ENCODE data around the gene TMEM233. TPM values are rescaled to one million over a fixed set of nuclear protein-coding genes. Genes with fewer than 3 reads are reported as not detected.

The TMEM233 gene
- total and polyA plus RNA-seq, 10 of the 15 experiments (the other 5 are each of a cell fraction or from before 2014, with no cell fraction given): not detected

DNA sequence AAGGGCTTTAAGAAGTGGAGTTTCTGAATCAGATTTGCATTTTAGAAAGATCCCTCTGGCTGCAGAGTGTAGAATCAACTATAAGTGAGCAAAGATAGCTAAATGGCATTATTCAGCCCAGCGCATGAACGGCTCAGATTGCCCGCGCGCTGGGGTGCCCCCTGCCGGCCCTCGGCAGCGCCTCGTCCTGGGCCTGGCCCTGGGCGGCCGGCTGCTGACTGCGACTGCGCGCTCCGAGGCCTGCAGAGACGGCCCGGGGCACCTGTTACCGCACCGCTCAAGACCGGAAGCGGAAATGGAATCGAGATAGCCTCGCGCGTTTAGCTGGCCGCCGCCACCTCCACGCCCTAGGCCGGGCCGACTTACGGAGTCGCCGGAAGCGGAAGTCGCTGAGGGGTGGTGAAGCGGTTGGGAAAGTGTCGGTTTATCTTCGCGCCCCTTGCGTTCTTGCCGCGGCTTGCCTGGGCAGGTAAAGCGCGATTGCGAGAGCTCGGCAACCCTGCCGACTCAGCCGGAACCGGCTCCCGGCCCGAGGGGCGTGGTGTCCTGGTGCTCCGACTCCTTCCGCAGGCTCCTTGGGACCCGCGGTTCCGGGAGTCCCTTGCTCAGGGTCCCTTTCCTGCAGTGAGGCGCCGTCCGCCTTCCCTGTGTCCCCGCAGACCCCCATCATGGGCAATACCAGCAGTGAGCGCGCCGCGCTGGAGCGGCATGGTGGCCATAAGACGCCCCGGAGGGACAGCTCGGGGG, 74.2 kb downstream of the TMEM233 start, which contains the start of gene PRKAB1 (continued):
- TF ChIP-seq, protein P1, sequence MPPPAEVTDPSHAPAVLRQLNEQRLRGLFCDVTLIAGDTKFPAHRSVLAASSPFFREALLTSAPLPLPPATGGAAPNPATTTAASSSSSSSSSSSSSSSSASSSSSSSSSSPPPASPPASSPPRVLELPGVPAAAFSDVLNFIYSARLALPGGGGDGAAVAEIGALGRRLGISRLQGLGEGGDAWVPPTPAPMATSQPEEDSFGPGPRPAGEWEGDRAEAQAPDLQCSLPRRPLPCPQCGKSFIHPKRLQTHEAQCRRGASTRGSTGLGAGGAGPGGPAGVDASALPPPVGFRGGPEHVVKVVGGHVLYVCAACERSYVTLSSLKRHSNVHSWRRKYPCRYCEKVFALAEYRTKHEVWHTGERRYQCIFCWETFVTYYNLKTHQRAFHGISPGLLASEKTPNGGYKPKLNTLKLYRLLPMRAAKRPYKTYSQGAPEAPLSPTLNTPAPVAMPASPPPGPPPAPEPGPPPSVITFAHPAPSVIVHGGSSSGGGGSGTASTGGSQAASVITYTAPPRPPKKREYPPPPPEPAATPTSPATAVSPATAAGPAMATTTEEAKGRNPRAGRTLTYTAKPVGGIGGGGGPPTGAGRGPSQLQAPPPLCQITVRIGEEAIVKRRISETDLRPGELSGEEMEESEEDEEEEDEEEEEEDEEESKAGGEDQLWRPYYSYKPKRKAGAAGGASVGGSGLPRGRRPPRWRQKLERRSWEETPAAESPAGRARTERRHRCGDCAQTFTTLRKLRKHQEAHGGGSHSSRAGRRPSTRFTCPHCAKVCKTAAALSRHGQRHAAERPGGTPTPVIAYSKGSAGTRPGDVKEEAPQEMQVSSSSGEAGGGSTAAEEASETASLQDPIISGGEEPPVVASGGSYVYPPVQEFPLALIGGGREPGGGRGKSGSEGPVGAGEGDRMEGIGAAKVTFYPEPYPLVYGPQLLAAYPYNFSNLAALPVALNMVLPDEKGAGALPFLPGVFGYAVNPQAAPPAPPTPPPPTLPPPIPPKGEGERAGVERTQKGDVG (CRISPR knock-in tag; IDR thresholded peaks at IDR 0.05): no peak
- TF ChIP-seq, protein P2, sequence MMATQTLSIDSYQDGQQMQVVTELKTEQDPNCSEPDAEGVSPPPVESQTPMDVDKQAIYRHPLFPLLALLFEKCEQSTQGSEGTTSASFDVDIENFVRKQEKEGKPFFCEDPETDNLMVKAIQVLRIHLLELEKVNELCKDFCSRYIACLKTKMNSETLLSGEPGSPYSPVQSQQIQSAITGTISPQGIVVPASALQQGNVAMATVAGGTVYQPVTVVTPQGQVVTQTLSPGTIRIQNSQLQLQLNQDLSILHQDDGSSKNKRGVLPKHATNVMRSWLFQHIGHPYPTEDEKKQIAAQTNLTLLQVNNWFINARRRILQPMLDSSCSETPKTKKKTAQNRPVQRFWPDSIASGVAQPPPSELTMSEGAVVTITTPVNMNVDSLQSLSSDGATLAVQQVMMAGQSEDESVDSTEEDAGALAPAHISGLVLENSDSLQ (IDR thresholded peaks at IDR 0.05): no peak
- TF ChIP-seq CHD4 (IDR thresholded peaks at IDR 0.05): no peak
- no peak for TF ChIP-seq NFXL1 (IDR thresholded peaks at IDR 0.05; ENCODE audit: borderline replicate concordance)
- TF ChIP-seq SMARCA5 (IDR thresholded peaks at IDR 0.05): no peak; the same call in 1 of the 2 replicates
- TF ChIP-seq NR2C2 (IDR thresholded peaks at IDR 0.05; ENCODE audit: borderline replicate concordance, control insufficient read depth, insufficient read length, low read depth): no peak
- TF ChIP-seq SREBF1 (IDR thresholded peaks at IDR 0.05; ENCODE audit: low read length): no peak
- peak; percentile 52 for TF ChIP-seq KLF5 (IDR thresholded peaks at IDR 0.05; ENCODE audit: partially characterized antibody)
- TF ChIP-seq ZNF592 (IDR thresholded peaks at IDR 0.05): 0 out of 2 replicates have a peak, but pooled peaks have one; percentile 68
- TF ChIP-seq PBX3 (IDR thresholded peaks at IDR 0.05; ENCODE audit: insufficient replicate concordance, low read depth, low read length): no peak
- peak; percentile 38 for TF ChIP-seq SIX5 (IDR thresholded peaks at IDR 0.05; ENCODE audit: low read depth, low read length, severe bottlenecking)
- peak; percentile 83 for TF ChIP-seq NR2C1 (IDR thresholded peaks at IDR 0.05)
- TF ChIP-seq ZBTB33 (IDR thresholded peaks at IDR 0.05): no peak
- TF ChIP-seq PAX5 (IDR thresholded peaks at IDR 0.05; ENCODE audit: borderline replicate concordance, low read depth, low read length): 0 out of 2 replicates have a peak, but pooled peaks have one; percentile 40

Measured in GM12878 (cell line).